ENCODE results near the gene MIF.

DNA sequence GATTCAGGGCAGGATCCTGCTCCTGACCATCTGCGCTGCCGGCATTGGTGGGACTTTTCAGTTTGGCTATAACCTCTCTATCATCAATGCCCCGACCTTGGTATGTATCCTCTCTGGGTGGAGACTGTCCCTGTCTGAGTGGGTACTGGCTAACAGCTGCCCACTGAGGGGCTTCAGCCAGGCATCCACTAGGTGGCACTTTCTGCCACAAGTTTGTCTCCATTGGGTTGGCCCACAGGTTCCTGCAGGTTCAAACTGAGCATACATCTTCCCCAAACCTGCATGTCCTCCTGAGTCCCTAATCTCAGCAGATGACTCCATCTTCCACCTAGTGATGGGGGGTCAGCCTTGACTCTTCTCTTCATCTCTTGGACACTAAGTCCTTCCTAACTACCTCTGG is 32.1 kb upstream of the MIF start:
- no peak for TF ChIP-seq HNF4G (IDR thresholded peaks at IDR 0.05)
- TF ChIP-seq, protein P1, sequence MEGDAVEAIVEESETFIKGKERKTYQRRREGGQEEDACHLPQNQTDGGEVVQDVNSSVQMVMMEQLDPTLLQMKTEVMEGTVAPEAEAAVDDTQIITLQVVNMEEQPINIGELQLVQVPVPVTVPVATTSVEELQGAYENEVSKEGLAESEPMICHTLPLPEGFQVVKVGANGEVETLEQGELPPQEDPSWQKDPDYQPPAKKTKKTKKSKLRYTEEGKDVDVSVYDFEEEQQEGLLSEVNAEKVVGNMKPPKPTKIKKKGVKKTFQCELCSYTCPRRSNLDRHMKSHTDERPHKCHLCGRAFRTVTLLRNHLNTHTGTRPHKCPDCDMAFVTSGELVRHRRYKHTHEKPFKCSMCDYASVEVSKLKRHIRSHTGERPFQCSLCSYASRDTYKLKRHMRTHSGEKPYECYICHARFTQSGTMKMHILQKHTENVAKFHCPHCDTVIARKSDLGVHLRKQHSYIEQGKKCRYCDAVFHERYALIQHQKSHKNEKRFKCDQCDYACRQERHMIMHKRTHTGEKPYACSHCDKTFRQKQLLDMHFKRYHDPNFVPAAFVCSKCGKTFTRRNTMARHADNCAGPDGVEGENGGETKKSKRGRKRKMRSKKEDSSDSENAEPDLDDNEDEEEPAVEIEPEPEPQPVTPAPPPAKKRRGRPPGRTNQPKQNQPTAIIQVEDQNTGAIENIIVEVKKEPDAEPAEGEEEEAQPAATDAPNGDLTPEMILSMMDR (IDR thresholded peaks at IDR 0.05; ENCODE audit: low read depth, low read length, missing input control) = peak; percentile 58
- TF ChIP-seq, protein P2, sequence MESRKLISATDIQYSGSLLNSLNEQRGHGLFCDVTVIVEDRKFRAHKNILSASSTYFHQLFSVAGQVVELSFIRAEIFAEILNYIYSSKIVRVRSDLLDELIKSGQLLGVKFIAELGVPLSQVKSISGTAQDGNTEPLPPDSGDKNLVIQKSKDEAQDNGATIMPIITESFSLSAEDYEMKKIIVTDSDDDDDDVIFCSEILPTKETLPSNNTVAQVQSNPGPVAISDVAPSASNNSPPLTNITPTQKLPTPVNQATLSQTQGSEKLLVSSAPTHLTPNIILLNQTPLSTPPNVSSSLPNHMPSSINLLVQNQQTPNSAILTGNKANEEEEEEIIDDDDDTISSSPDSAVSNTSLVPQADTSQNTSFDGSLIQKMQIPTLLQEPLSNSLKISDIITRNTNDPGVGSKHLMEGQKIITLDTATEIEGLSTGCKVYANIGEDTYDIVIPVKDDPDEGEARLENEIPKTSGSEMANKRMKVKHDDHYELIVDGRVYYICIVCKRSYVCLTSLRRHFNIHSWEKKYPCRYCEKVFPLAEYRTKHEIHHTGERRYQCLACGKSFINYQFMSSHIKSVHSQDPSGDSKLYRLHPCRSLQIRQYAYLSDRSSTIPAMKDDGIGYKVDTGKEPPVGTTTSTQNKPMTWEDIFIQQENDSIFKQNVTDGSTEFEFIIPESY (IDR thresholded peaks at IDR 0.05) = no peak
- TF ChIP-seq, protein P3, sequence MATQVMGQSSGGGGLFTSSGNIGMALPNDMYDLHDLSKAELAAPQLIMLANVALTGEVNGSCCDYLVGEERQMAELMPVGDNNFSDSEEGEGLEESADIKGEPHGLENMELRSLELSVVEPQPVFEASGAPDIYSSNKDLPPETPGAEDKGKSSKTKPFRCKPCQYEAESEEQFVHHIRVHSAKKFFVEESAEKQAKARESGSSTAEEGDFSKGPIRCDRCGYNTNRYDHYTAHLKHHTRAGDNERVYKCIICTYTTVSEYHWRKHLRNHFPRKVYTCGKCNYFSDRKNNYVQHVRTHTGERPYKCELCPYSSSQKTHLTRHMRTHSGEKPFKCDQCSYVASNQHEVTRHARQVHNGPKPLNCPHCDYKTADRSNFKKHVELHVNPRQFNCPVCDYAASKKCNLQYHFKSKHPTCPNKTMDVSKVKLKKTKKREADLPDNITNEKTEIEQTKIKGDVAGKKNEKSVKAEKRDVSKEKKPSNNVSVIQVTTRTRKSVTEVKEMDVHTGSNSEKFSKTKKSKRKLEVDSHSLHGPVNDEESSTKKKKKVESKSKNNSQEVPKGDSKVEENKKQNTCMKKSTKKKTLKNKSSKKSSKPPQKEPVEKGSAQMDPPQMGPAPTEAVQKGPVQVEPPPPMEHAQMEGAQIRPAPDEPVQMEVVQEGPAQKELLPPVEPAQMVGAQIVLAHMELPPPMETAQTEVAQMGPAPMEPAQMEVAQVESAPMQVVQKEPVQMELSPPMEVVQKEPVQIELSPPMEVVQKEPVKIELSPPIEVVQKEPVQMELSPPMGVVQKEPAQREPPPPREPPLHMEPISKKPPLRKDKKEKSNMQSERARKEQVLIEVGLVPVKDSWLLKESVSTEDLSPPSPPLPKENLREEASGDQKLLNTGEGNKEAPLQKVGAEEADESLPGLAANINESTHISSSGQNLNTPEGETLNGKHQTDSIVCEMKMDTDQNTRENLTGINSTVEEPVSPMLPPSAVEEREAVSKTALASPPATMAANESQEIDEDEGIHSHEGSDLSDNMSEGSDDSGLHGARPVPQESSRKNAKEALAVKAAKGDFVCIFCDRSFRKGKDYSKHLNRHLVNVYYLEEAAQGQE (IDR thresholded peaks at IDR 0.05) = no peak
- TF ChIP-seq, protein P4, sequence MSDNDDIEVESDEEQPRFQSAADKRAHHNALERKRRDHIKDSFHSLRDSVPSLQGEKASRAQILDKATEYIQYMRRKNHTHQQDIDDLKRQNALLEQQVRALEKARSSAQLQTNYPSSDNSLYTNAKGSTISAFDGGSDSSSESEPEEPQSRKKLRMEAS (IDR thresholded peaks at IDR 0.05) = no peak
- no peak for TF ChIP-seq YY1 (IDR thresholded peaks at IDR 0.05)
- no peak for TF ChIP-seq TAF1 (conservative IDR thresholded peaks at IDR 0.05)
- TF ChIP-seq HNF4A (conservative IDR thresholded peaks at IDR 0.05) = no peak
- TF ChIP-seq GABPA (IDR thresholded peaks at IDR 0.05 in 1 of 2, conservative IDR thresholded peaks at IDR 0.05 in 1 of 2) = no peak

Data from liver (tissue), 3 donors.